GM19372 (cell line): ENCODE data around the gene TMEM106B.
"Not testable (repeated sequence)": the region's sequence is repeated elsewhere in the genome, so short reads cannot be mapped to it uniquely, and the experiment has no call there.

Source experiments
- ATAC-seq: cut with Tn5 transposase; IDR thresholded peaks from one replicate; pipeline ENCODE4 v1.9.1; 2021; ENCODE audit warnings: mild to moderate bottlenecking, low read depth, moderate library complexity; ENCODE audit not compliant: unreplicated experiment

TMEM106B gene

DNA sequence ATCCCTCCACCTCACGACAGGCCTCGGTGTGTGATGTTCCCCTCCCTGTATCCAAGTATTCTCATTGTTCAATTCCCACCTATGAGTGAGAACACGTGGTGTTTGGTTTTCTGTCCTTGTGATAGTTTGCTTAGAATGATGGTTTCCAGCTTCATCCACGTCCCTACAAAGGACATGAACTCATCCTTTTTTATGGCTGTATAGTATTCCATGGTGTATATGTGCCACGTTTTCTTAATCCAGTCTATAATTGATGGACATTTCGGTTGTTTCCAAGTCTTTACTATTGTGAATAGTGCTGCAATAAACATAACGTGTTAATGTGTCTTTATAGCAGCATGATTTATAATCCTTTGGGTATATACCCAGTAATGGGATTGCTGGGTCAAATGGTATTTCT lies 13.9 kb downstream of the TMEM106B start:
- not testable (repeated sequence) for ATAC-seq

DNA sequence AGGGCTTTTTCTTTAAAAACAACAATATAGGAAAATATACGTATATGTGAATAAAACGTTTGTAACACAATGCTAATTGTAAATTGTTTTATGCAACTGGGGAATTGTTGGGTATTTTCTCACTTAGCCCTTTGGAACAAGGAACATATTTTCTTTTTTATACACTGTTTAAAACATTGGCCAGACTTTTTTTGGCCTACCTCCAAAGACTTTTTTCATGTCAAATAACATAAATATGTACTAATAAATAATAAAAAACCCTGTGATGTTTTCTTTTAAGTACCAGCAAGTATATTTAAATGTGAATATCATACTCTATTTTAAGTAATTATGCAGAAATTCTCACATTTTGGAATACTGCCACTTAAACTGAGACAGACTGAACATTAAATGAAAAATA lies 15.7 kb downstream of the TMEM106B start:
- no peak for ATAC-seq

DNA sequence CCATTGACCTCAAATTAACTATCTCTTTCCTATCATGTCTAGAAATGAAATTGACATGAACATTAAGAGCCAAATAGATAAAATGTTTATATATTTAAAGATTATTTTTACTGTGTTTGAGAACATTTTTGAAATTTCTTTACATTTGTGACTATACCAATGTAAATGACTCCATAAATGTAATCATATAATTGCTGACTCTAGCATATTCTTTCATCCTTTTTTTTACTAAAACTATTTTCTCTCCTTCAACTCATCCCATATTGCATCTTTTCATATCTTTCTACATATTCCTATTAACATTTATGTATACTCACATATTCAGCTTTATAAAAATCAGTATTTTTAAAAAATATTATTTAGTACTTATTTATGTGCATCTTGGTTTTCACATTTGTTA lies 16.9 kb downstream of the TMEM106B start:
- no peak for ATAC-seq

DNA sequence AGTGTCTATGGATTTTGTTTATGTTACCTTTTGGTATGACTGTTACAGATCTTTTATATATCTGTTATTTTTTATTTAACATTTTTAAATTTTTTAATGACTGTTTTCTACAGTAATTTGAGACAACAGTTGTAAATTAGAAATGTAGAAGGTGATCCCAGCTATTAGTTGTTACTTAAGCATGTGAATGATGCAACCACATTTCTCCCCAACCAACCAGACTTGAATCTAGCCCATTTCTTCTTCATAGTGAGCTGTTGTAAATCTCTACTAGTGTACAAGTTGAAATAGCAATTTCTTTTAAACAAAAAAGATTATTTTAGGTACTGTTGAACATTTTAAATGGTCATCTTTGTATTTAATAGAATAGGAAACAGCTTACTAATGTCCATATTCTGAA lies 18.0 kb downstream of the TMEM106B start:
- no peak for ATAC-seq

DNA sequence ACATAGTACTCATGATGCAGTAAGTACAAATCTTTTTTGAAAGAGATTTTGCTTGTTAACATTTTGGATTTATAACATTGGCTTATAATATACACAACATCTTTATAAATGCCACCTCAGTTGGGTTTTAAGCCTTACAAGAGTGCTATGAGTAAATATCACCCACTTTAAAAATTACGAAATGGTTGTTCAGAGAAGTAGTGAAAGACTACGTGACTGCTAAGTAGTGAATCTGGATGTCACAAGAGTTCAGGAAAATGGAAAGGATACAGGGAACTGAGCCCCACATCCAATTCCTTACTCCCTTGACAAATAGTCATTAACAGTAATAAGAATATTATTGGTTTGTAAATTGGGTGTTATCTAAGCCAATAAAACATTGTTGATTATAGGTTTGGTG lies 20.0 kb downstream of the TMEM106B start:
- ATAC-seq: no peak

DNA sequence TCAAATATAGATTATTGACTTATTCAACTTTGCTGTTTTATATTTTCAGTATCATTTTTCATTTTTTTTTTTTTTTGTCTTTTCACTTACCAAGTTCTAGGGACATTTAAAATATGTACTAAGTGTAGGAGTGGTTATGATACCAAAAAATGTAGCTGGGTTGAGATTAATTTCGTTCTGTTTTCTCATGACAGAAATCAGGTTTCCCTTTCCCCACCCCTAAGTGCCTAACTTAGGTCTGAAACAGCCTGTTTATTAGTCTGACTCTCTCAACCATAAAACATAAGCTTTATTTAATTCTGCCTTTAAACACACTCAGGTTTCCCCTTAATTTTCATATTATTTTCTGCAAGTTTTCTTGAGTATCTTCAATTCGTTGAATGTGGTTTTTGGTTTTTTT lies 22.1 kb downstream of the TMEM106B start:
- ATAC-seq: no peak

DNA sequence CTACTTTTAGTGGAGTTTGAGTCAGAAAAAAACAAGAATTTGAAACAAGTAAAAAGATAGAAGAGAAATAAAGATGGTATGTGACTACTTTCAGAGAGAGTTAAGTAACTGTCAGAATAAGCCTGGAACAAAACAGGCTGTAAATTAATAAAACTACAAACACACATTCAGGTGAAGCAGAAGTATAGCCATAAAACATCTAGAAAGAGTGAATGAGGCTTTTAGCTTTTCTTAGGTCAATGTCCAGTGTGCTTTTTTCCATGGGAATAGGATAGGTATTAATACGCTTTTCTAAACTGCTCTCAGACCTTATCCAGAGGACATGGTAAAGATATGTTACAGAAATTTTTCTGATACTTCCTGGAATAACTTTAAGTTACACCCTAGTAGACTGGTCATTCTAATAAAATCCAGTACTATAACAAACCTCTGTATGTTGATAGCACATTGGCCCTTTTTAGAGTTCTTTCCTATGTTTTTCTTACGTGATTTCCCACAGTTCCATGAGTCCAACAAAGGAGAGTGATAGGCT lies 23.3 kb downstream of the TMEM106B start:
- no peak for ATAC-seq

DNA sequence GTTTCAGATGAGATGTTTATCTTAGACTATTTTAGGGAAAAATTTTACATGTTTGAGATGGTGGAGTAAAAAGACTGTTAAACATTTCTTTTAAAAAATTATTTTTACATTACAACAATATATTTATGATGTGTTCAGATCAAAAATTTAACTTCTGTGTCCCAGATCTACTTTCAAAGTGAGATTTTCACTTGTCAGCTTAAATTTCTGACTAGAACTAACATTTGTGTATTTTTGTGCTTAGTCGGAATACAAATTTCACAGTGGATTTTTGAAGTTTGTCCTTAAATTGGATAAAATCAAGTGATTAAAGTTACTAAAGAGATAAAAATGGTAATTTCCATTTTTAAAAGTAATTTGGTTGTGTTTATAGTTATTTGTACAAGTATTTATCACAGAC lies 24.9 kb downstream of the TMEM106B start:
- no peak for ATAC-seq

DNA sequence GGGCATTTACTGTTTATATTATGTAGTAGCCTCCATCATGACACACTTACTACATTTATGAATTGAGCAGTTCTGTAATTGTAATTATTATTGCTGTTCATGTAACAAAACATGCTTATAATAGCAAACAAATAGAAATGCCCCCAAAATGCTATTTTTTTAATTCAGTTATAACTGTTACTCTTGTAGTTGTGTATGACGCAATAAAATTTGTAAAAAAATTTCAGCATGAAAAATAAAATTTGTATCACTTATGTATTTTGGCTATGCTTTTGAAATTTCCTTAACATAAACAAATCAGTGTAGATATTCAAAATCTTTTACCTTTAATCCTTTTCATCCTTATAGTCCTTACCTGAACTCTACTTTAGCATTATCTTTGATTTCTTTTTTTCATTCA lies 25.9 kb downstream of the TMEM106B start:
- no peak for ATAC-seq

DNA sequence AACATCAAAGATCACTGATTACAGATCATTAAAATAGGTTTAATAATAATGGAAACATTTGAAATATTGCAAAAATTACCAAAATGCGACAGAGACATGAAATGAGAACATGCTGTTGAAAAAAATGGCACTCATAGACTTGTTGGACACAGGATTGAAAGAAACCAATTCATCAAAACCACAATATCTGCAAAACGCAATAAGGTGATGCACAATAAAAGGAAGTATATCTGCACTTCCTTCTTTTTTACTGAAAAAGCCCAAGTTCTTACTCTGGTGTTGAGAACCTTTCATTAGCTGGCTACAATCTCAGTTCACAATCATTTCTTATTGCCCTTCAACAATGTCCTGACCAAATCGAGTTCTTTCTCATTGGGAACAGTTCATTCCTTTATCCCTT lies 28.7 kb downstream of the TMEM106B start:
- ATAC-seq: no peak

DNA sequence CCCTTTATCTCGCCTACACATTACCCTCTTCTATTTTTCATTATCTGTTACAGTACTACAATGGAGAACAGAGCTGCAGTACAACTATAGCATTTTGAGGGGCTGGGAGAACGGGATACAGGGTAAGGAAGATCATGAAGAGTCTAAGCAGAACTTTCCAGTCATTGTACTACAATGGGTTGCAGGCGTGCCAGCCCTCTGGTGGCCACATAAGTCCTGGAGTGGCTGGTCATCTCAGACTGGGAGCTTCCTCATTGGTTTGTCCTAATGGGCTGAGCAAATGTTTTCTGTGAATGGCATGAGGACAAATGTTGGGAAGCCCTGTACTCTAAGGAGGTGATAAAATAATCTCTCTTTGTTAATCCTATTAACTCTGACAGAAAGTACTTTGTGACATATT lies 33.0 kb downstream of the TMEM106B start:
- ATAC-seq: no peak

DNA sequence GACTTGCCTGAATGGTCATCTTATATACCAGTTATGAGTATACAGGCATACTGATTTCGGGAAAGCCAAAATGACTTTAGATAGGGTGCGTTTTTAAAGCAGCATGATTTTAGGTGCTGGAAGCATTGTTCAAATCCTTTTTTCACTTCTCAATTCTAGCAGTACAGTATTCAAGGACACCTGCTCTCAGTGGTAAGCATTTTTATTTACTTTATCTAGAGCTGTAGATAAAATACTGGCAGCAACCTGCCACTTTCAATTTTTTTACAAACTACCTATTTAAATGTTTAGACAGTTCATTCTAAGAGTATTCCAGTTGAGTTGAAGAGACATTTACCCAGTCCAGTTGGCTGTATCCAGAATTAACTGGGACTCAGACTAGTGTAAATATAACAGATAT lies 33.6 kb downstream of the TMEM106B start:
- ATAC-seq: no peak

DNA sequence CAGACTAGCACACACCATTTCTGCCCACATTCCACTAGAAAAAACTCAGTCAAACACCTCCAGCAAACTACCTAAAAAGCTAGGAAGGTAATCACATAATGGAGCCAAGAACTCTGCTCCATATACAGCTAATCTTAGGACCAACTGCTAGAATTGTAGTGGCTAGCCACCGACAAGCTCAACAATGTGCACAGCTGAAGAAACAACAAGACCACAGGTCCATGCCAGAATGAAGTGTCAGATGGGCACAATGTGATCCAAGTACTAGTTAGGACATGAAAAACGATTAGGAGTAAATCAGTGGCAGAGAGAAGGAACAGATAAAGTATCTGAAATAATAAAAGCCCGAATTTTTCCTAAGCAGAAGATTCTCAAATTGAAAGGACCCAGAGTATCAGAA lies 38.6 kb downstream of the TMEM106B start:
- ATAC-seq: no peak

DNA sequence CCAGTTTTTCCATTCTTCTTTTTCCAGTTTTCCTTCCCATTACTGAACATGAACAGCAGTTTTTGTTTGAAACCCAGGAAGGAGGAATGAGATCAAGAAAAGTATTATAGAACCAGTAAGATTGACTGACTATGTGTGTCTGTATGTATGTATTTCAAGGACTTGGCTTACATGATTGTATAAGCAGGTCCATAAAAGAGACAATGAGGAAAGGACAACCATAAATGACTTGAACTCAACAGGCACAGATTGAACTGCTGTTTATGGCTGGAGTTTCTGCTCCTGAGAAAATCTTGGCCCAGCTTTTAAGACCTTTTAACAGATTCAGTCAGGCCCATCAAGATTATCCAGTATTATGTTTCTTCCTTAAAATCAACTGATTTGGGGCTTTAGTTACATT lies 39.1 kb downstream of the TMEM106B start:
- no peak for ATAC-seq

DNA sequence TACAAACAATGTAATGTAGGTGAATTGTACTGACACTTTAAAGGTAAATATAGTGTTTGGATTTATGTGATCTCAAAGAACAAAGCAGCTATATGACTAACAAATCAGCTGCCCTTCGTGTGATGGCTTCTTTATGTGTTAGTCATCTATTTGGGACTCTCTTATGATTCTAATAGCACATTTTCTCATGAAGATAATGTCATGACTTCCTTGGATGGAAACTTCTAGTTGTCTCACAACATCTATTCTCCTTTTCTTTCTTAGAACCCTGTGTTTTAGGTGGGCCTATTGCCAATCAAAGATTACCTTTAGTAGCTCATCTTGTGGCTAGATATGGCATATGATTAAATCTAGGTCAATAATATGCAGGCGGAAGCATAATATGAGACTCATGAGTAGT lies 45.0 kb downstream of the TMEM106B start:
- ATAC-seq: no peak

DNA sequence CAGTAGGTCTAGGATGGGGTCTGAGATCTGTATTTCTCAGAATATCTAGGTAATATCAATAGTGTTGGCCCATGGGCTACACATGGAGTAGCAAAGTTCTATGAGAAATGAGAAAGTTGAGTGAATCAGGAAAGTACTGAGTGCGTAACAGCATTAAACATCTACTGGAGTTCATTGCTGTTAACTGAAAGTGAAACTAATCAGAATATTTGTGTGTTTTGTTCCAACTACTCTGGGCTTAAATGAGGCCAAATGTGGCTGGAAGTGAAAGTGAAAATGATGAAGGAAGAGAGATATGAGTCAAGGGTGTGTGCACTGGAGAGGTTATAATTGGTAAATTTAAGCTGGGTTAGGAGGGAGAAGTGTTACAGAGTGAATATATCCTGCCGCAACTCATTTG lies 46.5 kb downstream of the TMEM106B start:
- ATAC-seq: peak; percentile 100

DNA sequence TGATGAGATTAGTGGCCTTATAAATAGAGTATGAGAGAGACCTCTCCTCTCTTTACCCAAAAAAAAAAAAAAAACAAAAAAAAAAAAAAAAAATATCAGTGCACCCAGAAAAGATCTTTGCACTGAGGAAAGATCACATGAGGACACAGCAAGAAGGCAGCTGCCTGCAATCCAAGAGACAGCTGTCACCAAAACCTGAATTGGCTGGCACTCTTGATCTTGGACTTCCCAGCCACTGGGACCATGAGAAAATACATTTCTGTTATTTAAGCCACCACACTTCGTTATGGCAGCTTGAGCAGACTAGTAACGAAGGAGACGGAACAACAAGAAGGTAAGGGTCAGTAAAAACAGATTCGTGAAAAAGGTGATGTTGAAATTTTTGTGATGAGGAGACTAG lies 47.0 kb downstream of the TMEM106B start:
- no peak for ATAC-seq

DNA sequence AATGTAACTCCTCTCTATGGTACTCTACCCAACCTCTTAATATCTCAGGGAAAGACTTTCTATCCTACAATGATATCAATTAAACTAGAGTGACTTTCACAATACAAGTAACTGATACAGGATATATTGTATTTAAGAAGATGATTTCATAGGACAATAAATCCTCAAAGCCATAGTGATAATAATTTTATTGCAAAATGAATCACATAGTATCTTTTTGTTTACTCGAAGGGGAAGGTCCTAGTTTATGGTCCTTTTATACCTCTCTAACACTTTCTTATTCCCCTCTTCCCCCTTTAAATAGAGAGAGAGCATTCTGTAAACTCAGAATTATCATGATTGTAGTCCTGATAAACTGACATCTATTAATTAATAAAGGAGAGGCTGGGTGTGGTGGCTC lies 56.4 kb downstream of the TMEM106B start:
- no peak for ATAC-seq

DNA sequence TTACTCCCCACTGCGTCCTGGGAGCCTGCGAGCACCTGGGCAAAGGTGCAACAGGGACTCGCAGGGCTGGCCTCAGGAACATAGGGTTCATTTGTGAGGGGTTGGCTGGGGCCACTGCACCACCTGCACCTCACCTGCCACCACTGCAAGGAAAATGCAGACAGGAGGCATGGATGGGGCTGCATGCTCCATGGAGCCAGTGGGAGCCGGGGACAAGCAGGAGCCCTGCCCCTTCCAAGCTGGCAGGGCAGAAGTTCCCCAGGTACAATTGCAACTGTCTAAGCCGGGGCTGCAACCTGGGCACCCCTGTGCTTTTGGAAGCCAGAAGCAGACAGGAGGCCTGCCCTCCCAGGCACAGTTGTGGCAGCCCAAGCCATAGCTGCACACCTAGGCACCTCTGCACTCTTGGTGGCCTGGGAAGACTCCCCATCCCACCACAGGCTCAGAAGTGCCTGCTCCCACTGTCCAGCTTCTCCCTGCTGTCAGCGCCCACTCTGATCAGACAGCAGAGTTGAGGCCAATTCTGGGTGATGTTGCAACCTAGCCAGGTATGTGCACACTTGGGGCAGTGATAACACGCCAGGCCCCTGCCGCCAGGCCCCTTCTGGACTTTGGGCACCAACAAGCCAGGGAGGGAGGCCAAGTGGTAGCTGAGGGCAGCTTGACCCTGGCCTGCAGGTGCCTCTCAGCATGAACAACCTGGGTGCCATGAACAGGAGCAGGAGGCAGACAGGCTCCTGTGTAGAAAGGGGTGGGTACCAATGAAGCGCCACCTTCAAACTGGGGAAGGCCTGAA lies 58.2 kb downstream of the TMEM106B start:
- ATAC-seq: no peak

DNA sequence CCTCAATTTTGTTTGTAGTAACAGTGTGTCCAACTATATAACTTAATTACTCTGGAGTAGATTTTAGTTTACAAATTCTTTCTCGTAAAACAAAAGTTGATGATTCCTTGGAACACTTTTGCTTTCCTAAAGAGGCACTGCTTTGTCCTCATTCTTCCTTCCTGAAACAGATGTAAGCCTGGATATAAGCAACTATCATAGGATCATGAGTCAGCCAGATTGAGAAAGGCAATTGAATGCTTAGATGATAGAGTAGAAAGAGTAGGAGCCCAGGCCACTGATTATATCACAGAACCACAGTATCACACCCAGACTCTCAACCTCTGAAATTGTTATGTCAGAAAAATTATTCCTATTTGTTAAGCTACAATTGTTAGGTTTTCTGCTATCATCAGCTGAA lies 69.9 kb downstream of the TMEM106B start:
- ATAC-seq: no peak

DNA sequence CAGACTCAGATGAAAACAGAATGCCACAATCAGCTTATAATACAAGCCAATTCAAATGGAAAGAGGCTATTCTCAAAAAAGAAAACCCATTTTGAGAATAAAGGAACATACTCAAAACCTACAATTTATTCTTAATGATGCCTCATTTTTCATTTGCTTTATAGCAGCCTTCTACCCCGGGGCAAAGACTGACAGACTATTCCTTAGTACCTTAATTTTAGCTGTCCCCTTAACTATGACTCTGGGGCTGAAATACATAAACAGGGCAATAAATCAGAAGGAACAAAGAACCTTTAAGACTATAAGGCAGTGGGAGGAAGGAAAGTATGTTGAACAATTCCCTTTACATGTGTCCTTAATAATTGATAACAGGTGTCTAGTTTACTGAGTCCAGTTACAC lies 76.8 kb downstream of the TMEM106B start:
- ATAC-seq: no peak

DNA sequence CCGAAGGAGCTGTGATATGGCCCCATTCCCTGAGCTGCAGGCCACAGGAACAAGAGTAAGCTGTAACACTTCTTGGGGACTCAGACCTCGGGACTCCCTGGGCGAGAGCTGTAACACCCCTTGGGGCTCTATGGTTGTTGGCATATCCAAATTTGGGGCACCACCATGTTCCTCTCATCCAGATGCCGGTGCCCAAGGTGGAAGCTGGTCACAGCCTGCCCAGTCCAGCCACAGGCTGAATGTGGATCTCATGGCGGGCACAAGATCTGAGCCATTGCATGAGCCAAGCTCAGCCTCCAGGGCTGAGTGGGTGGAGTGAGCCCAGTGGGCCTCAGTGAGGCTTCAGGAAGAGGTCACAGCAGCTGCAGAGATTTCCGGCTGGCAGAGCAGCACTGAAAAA lies 78.9 kb downstream of the TMEM106B start:
- ATAC-seq: no peak

DNA sequence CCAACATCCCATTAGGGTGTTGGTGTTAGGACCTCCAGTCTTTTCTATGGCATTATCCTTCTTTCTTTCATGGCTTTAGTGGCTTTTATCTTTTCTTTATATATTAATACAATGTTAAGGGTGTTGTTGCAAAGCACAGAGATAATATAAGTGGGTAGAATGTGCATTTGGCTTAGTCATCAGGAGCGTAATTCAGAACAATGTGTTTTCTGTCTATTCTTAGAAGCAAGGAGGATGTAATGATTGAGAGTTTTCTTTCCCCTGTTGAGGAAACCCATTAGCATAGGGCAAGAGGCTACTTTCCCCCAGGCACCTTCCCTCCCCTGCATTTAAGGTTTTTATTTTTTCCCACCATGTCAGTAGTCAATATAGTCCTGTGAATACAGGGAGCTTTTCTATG lies 79.7 kb downstream of the TMEM106B start:
- ATAC-seq: no peak
